Tibial nerve (tissue), 4 donors: ENCODE data around the gene FANCC.

Experiments used
- CTCF ChIP-seq, 5 experiments: fragments of 200-600 bp in 3 of 5; fragments of 450-650 bp in 2 of 5; sonication (generic) in 3 of 5; IDR thresholded peaks; one replicate each; pipeline ENCODE4 v1.5.1; 2016 to 2019; ENCODE audit warnings: antibody characterized with exemption in 5 of 5, mild to moderate bottlenecking in 3 of 5, moderate library complexity in 2 of 5
- EP300 ChIP-seq, 2 donors: sonication (generic); formaldehyde crosslinking; IDR thresholded peaks; one replicate each; pipeline ENCODE4 v1.6.1; 2017; ENCODE audit warnings: antibody characterized with exemption in 2 of 2, mild to moderate bottlenecking in 1 of 2
- POLR2A ChIP-seq, 2 donors: fragments of 450-650 bp; IDR thresholded peaks; one replicate each; pipeline ENCODE4 v1.6.1; 2017; ENCODE audit warnings: antibody characterized with exemption in 2 of 2, mild to moderate bottlenecking in 2 of 2, moderate library complexity in 2 of 2

- TF ChIP-seq EP300 (IDR thresholded peaks at IDR 0.05) = no peak
- TF ChIP-seq CTCF (IDR thresholded peaks at IDR 0.05) = no peak
- TF ChIP-seq POLR2A (IDR thresholded peaks at IDR 0.05) = no peak
Observed at GRCh38 chr9:95270790-95271189, 46.7 kb downstream of the FANCC start.
